Coronary artery (tissue), 2 donors: ENCODE results near the gene MINK1.
"Not testable (repeated sequence)": the region's sequence is repeated elsewhere in the genome, so short reads cannot be mapped to it uniquely, and the experiment has no call there.

Experiments
- DNase-seq: peaks from one replicate; pipeline ENCODE4 v3.0.0-alpha.2; 2017; ENCODE audit warnings: low spot score
- H3K27ac ChIP-seq, 2 donors: fragments of 200-600 bp; sonication (generic); one replicate each; pipeline ENCODE4 v1.5.1; 2016 to 2019
- H3K4me3 ChIP-seq: fragments of 200-600 bp; sonication (generic); 2 replicates; pipeline ENCODE4 v1.5.1; 2016; ENCODE audit warnings: mild to moderate bottlenecking, moderate library complexity
- CTCF ChIP-seq: fragments of 200-600 bp; sonication (generic); IDR thresholded peaks from one replicate; pipeline ENCODE4 v1.5.1; 2019; ENCODE audit warnings: antibody characterized with exemption

Gene MINK1

GRCh38 chr17:4812690-4813089 is 20.4 kb upstream of the MINK1 start:
- TF ChIP-seq CTCF = no peak
- Histone ChIP-seq H3K4me3 (no peak overlapping the region), H3K27ac (no peak overlapping the region)
- no peak for DNase-seq

GRCh38 chr17:4815043-4815675 is 18.0 kb upstream of the MINK1 start:
- no peak for DNase-seq
- H3K4me3 ChIP-seq = no peak overlapping the region
- TF ChIP-seq CTCF = no peak
- H3K27ac ChIP-seq = no peak overlapping the region

- no peak for TF ChIP-seq CTCF
Observed at GRCh38 chr17:4816826-4817225, 16.3 kb upstream of the MINK1 start.

GRCh38 chr17:4818276-4818675 is 14.9 kb upstream of the MINK1 start:
- DNase-seq = no peak
- no peak overlapping the region for H3K4me3 ChIP-seq
- TF ChIP-seq CTCF = no peak
- no peak overlapping the region for H3K27ac ChIP-seq

More at GRCh38 chr17:4816826-4817225, 16.3 kb upstream of the MINK1 start:
- no peak overlapping the region for H3K27ac ChIP-seq
- no peak for DNase-seq
- no peak overlapping the region for H3K4me3 ChIP-seq

GRCh38 chr17:4822835-4823234 is 10.3 kb upstream of the MINK1 start:
- TF ChIP-seq CTCF = no peak
- Histone ChIP-seq H3K27ac (no peak overlapping the region), H3K4me3 (no peak overlapping the region)
- no peak for DNase-seq

GRCh38 chr17:4823373-4824089 is 9.6 kb upstream of the MINK1 start:
- DNase-seq = no peak
- Histone ChIP-seq H3K27ac (no peak overlapping the region), H3K4me3 (no peak overlapping the region)
- TF ChIP-seq CTCF = no peak

- Histone ChIP-seq H3K4me3 (no peak overlapping the region), H3K27ac (no peak overlapping the region)
- TF ChIP-seq CTCF = no peak
- no peak for DNase-seq
Observed at GRCh38 chr17:4827399-4827798, 5.7 kb upstream of the MINK1 start.

GRCh38 chr17:4832829-4833177 is 337 bp upstream of the MINK1 start:
- H3K27ac ChIP-seq = peak overlapping the region; percentile 92 to 97
- DNase-seq = not testable (repeated sequence)

More at GRCh38 chr17:4832829-4833177, 337 bp upstream of the MINK1 start:
- H3K4me3 ChIP-seq = peak overlapping the region; percentile 100
